ENCODE measurements around the gene VIL1.

VIL1 gene

GRCh38 chr2:218446547-218446946 lies 27.6 kb downstream of the VIL1 start:
- no peak for DNase-seq

- no peak for DNase-seq
Measured at GRCh38 chr2:218447072-218447471, 28.1 kb downstream of the VIL1 start.

- peak; percentile 89 for DNase-seq
Measured at GRCh38 chr2:218448934-218449333, 30.0 kb downstream of the VIL1 start.

GRCh38 chr2:218452079-218452478 lies 33.2 kb downstream of the VIL1 start:
- DNase-seq: no peak

- no peak for DNase-seq
Measured at GRCh38 chr2:218456849-218457248, 37.9 kb downstream of the VIL1 start.

GRCh38 chr2:218458598-218458997 lies 39.7 kb downstream of the VIL1 start:
- no peak for DNase-seq

- DNase-seq: peak; percentile 12
Measured at GRCh38 chr2:218465987-218466633, 47.2 kb downstream of the VIL1 start.

GRCh38 chr2:218470448-218470847 lies 51.5 kb downstream of the VIL1 start:
- no peak for DNase-seq

- DNase-seq: no peak
Measured at GRCh38 chr2:218471036-218471435, 52.1 kb downstream of the VIL1 start.

- DNase-seq: no peak
Measured at GRCh38 chr2:218471982-218472381, 53.1 kb downstream of the VIL1 start.

- no peak for DNase-seq
Measured at GRCh38 chr2:218472988-218473387, 54.1 kb downstream of the VIL1 start.

- DNase-seq: no peak
Measured at GRCh38 chr2:218474527-218474926, 55.6 kb downstream of the VIL1 start.

- no peak for DNase-seq
Measured at GRCh38 chr2:218476676-218477075, 57.8 kb downstream of the VIL1 start.

GRCh38 chr2:218477247-218477646 lies 58.3 kb downstream of the VIL1 start:
- no peak for DNase-seq

- DNase-seq: no peak
Measured at GRCh38 chr2:218478544-218478943, 59.6 kb downstream of the VIL1 start.

- DNase-seq: no peak
Measured at GRCh38 chr2:218479595-218479994, 60.7 kb downstream of the VIL1 start.

- DNase-seq: no peak
Measured at GRCh38 chr2:218482651-218483050, 63.7 kb downstream of the VIL1 start.

- no peak for DNase-seq
Measured at GRCh38 chr2:218485986-218486667, 67.2 kb downstream of the VIL1 start.

GRCh38 chr2:218500501-218501060 lies 81.7 kb downstream of the VIL1 start:
- no peak for DNase-seq

GRCh38 chr2:218501665-218502064 lies 82.7 kb downstream of the VIL1 start:
- DNase-seq: no peak
